Measurements from ENCODE around the gene IL1A.

The IL1A gene

DNA sequence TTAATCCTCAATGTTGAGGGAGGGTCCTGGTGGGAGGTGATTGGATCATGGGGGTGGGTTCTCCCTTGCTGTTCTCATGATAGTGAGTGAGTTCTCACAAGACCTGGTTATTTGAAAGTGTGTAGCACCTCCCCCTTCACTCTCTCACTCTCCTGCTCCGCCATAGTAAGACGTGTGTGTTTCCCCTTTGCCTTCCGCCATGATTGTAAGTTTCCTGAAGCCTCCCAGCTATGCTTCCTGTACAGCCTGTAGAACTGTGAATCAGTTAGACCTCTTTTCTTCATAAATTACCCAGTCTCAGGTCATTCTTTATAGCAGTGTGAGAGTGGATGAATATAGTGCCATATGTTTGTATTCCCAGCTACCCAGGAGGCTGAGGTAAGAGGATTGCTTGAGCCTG lies 42.7 kb upstream of the IL1A start:
- no peaks in the 10 kb centered on the region for H3K27me3 ChIP-seq
- TF ChIP-seq, protein P1, sequence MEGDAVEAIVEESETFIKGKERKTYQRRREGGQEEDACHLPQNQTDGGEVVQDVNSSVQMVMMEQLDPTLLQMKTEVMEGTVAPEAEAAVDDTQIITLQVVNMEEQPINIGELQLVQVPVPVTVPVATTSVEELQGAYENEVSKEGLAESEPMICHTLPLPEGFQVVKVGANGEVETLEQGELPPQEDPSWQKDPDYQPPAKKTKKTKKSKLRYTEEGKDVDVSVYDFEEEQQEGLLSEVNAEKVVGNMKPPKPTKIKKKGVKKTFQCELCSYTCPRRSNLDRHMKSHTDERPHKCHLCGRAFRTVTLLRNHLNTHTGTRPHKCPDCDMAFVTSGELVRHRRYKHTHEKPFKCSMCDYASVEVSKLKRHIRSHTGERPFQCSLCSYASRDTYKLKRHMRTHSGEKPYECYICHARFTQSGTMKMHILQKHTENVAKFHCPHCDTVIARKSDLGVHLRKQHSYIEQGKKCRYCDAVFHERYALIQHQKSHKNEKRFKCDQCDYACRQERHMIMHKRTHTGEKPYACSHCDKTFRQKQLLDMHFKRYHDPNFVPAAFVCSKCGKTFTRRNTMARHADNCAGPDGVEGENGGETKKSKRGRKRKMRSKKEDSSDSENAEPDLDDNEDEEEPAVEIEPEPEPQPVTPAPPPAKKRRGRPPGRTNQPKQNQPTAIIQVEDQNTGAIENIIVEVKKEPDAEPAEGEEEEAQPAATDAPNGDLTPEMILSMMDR (IDR thresholded peaks at IDR 0.05; ENCODE audit: low read depth, low read length) = no peak
- no peaks in the 10 kb centered on the region for H3K4me1 ChIP-seq
- no peak for DNase-seq
- H3K36me3 ChIP-seq = no peaks in the 10 kb centered on the region
- no peak overlapping the region for H3K4me3 ChIP-seq (ENCODE audit: low read depth, low read length)
- H3K9me3 ChIP-seq = no peaks in the 10 kb centered on the region

DNA sequence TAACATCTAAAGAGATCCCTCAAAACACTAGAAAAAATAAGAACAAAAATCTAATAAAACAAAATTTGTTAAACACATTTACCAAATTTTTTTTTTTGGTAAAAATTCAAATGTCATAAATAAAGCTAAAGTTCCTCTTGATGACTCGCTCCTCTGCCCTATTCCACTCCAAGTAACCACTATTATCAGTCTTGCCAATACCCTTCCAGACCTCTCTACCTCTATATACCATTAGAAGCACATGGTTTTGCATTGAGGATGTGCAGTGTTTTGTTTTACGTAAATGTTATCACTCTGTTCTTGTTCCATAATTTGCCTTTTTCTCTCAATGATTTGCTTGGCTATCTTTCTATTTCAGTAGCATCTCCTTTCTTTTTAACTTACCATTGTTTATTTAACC lies 41.4 kb upstream of the IL1A start:
- no peak overlapping the region for H3K4me3 ChIP-seq (ENCODE audit: low read depth, low read length)
- H3K27me3 ChIP-seq = no peaks in the 10 kb centered on the region
- no peaks in the 10 kb centered on the region for H3K4me1 ChIP-seq
- H3K36me3 ChIP-seq = no peaks in the 10 kb centered on the region
- H3K9me3 ChIP-seq = no peaks in the 10 kb centered on the region
- no peak for DNase-seq
- TF ChIP-seq, protein P1 (IDR thresholded peaks at IDR 0.05; ENCODE audit: low read depth, low read length) = no peak

DNA sequence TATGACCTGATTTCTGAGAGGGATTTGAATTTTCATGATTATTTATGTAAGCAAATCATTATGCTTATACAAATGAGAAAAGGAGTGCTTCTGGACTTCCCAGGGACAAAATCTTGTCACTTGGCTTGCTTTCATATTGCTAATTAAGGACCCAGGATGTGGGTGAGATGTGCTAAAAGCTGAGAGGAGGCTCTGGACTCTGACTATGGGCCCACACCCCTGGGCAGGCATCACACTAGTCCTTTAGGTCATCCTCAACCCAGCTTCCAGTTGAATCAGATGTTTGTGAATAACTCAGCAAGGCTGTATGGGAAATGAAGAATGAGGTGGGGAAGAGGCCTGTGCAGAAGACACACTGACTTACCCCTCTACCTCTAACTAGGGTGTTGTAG lies 40.4 kb upstream of the IL1A start:
- Histone ChIP-seq H3K4me3 (ENCODE audit: low read depth, low read length) (no peak overlapping the region), H3K27me3 (no peaks in the 10 kb centered on the region), H3K9me3 (no peaks in the 10 kb centered on the region), H3K36me3 (no peaks in the 10 kb centered on the region), H3K4me1 (no peaks in the 10 kb centered on the region)
- TF ChIP-seq, protein P1 (IDR thresholded peaks at IDR 0.05; ENCODE audit: low read depth, low read length) = no peak
- DNase-seq = no peak

DNA sequence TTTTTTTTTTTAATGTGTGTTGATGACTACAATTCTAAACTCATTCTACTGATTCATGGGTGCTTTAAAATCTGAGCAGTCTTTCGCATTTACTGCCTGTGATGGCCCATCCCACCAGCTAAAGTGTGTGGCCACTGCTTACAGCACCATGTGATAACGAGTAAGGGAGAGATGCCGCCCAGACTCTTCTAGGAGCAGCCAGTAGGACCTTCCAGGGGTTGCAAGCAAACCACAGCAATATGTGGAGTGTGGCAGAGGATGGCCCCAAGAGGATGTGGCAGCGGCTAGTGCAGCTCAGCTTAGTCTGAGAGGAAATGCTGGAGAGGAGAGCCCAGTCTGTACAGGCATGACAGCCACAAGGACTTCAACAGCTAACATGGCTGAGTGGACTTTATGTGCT lies 37.4 kb upstream of the IL1A start:
- DNase-seq = no peak
- H3K4me1 ChIP-seq = no peaks in the 10 kb centered on the region
- no peaks in the 10 kb centered on the region for H3K9me3 ChIP-seq
- no peaks in the 10 kb centered on the region for H3K27me3 ChIP-seq
- TF ChIP-seq, protein P1 (IDR thresholded peaks at IDR 0.05; ENCODE audit: low read depth, low read length) = no peak
- H3K4me3 ChIP-seq (ENCODE audit: low read depth, low read length) = no peak overlapping the region
- no peaks in the 10 kb centered on the region for H3K36me3 ChIP-seq

DNA sequence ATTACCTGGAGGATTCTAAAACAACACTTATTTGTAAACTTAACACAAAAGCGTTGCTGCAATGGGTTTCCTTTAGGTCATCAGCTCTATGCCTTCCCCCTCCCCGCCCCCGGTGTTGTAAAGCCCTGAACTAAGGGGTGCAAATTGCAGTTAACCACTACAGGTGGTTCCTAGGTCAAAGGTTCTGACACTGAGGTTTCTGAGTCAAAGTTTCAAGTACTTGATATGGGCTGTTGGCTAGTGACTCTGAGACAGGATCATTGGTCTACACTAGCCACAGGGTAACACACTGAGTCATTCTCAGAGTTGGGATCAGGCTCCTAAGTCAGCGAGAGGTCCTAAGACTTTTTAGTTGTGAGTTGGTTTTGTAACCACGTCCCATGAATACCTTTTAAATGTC lies 36.8 kb upstream of the IL1A start:
- DNase-seq = no peak
- no peak overlapping the region for H3K4me3 ChIP-seq (ENCODE audit: low read depth, low read length)

DNA sequence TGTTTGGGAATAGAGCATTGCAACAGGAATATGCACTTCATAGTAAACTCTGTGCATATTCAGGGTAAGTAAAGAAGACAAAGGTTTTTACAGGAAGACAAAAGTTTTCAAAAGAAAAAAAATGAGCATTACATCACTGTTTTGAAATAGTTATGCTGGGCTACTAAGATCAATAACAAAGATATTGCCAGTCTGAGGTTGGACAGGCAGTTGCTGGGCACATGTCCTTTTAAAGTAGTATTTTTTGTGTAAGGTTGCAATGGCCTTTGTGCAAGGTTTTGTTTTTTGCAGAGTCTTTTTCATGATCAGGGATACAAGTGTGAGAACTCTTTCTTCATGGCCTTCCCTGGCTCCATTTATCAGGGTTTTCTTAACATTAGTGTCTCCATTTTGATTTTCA lies 36.0 kb upstream of the IL1A start:
- Histone ChIP-seq H3K36me3 (no peaks in the 10 kb centered on the region), H3K4me1 (no peaks in the 10 kb centered on the region), H3K4me3 (ENCODE audit: low read depth, low read length) (no peak overlapping the region), H3K27me3 (no peaks in the 10 kb centered on the region), H3K9me3 (no peaks in the 10 kb centered on the region)
- TF ChIP-seq, protein P1 (IDR thresholded peaks at IDR 0.05; ENCODE audit: low read depth, low read length) = no peak
- no peak for DNase-seq

More for the DNA sequence above, 36.8 kb upstream of the IL1A start:
- Histone ChIP-seq H3K4me1 (no peaks in the 10 kb centered on the region), H3K9me3 (no peaks in the 10 kb centered on the region), H3K36me3 (no peaks in the 10 kb centered on the region), H3K27me3 (no peaks in the 10 kb centered on the region)
- TF ChIP-seq, protein P1 (IDR thresholded peaks at IDR 0.05; ENCODE audit: low read depth, low read length) = no peak

Data from BE2C (cell line).